ENCODE results near the gene RNF41.

DNA sequence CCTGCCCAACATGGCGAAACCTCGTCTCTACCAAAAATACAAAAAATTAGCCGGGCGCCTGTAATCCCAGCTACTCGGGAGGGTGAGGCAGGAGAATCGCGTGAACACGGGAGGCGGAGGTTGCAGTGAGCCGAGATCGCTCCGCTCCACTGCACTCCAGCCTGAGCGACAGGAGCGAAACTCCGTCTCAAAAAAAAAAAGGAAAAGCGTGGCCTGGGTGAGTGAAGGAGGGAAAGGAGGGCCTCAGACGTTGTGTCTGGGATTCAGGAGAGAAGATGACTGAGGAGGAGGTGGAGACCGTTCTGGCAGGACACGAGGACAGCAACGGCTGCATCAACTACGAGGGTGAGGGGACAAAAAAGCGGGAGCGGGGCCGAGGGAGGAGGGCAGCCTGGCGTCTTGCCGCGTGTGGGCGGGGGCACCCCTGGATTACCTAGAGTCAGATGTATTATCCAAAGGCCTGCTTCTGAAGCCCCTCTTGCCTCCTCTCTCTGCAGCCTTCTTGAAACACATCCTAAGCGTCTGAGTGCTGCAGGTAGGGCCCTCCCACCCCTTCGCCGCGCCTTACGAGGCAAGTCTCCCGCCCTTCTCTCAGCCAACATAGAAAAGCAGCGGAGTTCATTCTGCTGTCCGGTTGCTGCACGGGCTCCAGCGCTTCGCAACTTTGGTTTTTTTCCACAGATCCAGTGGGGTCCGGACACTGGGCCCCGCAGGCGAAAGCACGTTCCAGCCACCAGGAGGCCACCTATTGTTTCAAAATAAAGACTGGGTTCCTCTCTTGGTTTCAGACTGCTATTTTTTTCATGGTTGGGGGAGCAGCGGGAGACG lies 64.3 kb downstream of the RNF41 start:
- TF ChIP-seq, protein P1, sequence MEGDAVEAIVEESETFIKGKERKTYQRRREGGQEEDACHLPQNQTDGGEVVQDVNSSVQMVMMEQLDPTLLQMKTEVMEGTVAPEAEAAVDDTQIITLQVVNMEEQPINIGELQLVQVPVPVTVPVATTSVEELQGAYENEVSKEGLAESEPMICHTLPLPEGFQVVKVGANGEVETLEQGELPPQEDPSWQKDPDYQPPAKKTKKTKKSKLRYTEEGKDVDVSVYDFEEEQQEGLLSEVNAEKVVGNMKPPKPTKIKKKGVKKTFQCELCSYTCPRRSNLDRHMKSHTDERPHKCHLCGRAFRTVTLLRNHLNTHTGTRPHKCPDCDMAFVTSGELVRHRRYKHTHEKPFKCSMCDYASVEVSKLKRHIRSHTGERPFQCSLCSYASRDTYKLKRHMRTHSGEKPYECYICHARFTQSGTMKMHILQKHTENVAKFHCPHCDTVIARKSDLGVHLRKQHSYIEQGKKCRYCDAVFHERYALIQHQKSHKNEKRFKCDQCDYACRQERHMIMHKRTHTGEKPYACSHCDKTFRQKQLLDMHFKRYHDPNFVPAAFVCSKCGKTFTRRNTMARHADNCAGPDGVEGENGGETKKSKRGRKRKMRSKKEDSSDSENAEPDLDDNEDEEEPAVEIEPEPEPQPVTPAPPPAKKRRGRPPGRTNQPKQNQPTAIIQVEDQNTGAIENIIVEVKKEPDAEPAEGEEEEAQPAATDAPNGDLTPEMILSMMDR (IDR thresholded peaks at IDR 0.05): peak; percentile 6 to 81 (median 62)
- TF ChIP-seq POLR2A (IDR thresholded peaks at IDR 0.05) (peak in 1 of 2 donors; percentile 55), POLR2AphosphoS5 (IDR thresholded peaks at IDR 0.05; ENCODE audit: insufficient read depth in 1 of 2, low read depth in 1 of 2) (peak in 1 of 2 donors; percentile 59)

Data from vagina (tissue), 2 donors.